Glomerular visceral epithelial cell (primary cell): Measurements from ENCODE around the gene KCNK4.

Source experiments
- DNase-seq: peaks from one replicate; pipeline ENCODE4 v3.0.0-alpha.2; 2016; ENCODE audit errors: extremely low spot score

The KCNK4 gene

GRCh38 chr11:64268893-64269539 lies 22.1 kb upstream of the KCNK4 start:
- DNase-seq, result peak; percentile 59

GRCh38 chr11:64269540-64270220 lies 21.4 kb upstream of the KCNK4 start:
- DNase-seq, result peak; percentile 99

GRCh38 chr11:64275031-64275800 lies 15.9 kb upstream of the KCNK4 start:
- no peak for DNase-seq

DNA sequence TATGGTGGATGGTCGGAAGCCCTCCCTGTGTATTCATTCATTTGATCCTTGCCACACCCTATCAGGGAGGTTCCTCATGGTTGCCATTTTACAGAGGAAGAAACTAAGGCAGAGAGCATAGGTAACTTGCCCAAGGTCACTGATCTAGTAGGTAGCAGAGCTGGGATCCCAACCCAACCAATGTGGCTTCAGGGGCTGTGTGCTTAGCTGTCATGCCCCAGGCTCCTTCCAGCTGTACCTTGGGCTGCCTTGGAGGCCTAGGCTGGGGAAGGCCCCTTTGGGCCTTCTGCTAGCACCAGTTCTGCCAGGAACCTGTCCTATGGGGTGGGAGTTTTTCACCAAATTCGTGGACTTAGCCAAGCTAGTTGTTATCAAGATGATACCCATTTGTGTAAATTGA lies 15.3 kb upstream of the KCNK4 start:
- DNase-seq, result no peak

DNA sequence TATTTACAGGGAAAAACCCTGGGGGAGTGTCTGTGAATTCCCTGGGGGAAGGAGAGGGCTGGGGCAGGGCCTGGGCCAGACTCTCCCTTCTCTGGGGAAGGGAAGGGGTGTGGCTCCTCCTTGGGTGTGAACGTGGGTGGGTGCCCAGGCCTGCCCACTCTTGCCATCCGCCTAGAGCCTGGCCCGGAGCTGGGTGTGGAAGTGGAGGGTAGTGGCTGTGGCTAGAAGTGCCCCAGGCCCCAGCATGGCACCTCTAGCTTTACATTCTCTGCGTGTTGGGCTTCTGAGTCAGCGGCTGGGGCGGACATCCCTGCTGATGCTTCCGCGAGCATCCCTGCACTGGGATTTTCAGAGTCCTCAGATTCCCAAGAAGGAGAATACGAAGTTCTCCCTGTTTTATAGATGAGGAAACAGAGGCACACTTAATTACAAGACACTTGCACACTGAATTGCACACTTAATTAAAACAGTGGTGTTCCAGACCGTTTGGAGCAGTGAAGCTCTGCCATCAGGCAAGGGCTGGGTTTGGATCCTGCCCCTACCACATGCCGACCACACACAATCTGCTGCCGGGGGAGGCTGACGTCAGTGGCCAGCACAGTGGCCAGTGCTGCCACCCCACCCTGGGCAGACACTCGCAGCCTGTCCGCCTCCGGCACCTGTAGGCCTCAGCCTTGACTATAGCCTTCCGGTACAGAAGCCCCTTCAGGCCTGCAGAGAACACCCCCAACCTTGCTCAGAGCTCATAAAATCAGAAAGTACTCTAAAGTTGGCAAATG lies 14.3 kb upstream of the KCNK4 start:
- no peak for DNase-seq

- DNase-seq, result no peak
These were observed 12.4 kb upstream of the KCNK4 start for GRCh38 chr11:64278576-64279190.

DNA sequence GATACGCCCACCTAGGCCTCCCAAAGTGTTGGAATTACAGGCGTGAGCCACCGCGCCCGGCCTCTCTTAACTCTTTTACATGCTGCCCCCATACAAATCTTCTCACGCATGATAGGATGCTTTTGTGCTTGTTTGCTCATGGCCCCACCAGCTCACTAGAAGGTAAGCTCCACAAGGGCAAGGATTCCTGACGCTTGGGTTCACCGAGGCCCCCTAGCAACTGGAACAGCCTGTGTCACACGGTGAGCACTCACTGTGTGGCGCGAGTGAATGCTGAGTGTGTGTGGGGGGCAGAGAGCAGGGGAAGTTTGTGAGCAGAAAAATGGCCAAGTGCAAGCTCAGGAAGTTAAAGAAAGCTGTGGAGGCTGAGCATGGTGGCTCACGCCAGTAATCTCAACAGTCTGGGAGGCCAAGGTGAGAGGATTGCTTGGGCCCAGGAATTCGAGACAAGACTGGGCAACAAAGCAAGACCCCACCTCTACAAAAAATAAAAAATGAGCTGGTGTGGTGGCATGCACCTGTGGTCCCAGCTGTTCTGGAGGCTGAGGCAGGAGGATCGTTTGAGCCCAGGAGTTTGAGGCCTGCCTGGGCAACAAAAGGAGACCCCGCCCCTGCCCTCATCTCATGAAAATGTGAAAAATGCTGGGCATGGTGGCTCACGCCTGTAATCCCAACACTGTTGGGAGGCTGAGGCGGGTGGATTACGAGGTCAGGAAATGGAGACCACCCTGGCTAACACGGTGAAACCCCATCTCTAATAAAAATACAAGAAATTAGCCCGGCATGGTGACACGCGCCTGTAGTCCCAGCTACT lies 8.9 kb upstream of the KCNK4 start:
- DNase-seq, result no peak

DNA sequence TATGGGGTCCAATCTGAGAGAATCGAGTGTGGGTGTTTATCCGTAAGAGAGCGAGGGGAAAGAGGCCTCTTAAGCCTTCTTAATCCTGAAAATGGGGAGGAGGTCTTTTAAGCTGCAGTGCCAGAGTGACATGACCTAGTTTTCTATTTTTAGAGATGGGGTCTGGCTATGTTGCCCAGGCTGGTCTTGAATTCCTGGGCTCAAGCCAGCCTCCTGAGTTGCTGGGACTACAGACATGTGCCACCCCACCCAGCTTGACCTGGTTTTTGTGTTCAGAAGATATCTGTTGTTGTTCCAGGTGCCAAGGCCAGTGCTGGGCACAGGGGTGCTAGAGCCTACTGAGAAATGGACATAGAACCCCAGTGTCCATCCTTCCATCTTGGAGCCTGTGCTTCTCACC lies 8.0 kb upstream of the KCNK4 start:
- DNase-seq, result no peak

GRCh38 chr11:64284048-64284961 lies 6.8 kb upstream of the KCNK4 start, which contains the start of gene BAD:
BAD (minus strand) TSS chr11:64284665; CDS start chr11:64284368, 297 bp downstream.
- DNase-seq, result peak; percentile 92

GRCh38 chr11:64284962-64285884 lies 5.9 kb upstream of the KCNK4 start, which contains the start of gene GPR137:
GPR137 (plus strand) TSS chr11:64285848; CDS start chr11:64286525, 677 bp downstream.
- DNase-seq, result peak; percentile 72

DNA sequence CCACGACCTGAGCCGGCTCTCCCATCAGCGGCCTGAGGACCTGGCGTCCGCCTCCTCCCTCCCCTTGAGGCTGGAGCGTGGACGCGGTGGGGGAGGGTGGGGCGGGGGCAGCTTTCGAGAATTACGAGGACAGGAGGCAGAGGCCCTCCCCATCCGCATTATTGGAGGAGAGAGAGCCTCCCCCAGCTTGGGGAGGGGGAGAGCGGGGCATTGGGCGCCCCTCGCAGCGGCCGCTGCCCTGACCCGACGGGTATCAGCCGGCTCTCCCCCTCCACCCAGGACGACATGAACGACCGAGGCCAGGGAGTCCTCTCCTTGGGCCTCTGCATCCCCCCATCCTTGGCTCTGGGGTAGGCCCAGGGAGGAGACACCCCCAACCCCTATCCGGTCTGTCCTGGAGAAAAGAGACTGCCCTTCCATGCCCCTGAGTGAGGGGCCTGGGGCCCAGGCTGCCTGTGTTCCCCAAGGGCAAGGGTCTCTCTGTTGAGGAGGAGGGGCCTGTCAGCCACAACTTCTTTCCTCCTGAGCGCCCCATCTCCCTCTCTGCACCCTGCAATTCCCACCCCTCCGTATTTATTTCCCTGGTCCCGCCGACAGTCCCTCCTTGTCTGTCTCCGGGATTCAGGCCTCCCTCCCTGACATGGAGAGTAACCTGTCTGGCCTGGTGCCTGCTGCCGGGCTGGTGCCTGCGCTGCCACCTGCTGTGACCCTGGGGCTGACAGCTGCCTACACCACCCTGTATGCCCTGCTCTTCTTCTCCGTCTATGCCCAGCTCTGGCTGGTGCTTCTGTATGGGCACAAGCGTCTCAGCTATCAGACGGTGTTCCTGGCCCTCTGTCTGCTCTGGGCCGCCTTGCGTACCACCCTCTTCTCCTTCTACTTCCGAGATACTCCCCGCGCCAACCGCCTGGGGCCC lies 5.0 kb upstream of the KCNK4 start:
- peak; percentile 36 for DNase-seq

DNA sequence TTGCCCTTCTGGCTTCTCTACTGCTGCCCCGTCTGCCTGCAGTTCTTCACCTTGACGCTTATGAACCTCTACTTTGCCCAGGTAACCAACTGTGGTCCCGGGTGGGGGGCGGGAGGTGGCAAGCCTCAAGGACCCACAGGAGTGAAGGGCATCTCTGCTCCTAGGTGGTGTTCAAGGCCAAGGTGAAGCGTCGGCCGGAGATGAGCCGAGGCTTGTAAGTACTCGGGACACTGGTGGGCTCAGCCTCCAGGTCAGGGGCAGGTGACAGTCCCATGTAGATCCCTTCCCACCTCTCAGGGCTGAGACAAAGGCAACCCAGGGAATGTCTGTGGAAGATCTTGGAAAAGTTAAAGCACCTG lies 4.3 kb upstream of the KCNK4 start:
- no peak for DNase-seq

DNA sequence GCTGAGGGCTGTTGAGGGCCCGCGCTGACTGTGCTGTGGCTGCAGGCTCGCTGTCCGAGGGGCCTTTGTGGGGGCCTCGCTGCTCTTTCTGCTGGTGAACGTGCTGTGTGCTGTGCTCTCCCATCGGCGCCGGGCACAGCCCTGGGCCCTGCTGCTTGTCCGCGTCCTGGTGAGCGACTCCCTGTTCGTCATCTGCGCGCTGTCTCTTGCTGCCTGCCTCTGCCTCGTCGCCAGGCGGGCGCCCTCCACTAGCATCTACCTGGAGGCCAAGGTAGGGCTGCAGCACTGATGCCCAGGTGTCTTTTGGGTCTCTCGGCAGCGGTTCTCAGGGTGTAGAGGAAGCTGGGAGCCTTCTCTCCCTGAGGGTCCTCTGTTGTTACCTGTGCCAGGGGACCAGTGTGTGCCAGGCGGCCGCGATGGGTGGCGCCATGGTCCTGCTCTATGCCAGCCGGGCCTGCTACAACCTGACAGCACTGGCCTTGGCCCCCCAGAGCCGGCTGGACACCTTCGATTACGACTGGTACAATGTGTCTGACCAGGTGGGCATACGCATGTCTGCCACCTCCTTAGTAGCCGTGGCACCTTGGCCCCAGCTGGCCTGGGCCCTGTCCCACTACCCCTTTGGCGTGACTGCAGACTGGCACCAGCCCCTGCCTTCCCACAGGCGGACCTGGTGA lies 3.3 kb upstream of the KCNK4 start:
- DNase-seq, result no peak

- DNase-seq, result no peak
These were observed 2.8 kb upstream of the KCNK4 start for GRCh38 chr11:64288353-64288750.

DNA sequence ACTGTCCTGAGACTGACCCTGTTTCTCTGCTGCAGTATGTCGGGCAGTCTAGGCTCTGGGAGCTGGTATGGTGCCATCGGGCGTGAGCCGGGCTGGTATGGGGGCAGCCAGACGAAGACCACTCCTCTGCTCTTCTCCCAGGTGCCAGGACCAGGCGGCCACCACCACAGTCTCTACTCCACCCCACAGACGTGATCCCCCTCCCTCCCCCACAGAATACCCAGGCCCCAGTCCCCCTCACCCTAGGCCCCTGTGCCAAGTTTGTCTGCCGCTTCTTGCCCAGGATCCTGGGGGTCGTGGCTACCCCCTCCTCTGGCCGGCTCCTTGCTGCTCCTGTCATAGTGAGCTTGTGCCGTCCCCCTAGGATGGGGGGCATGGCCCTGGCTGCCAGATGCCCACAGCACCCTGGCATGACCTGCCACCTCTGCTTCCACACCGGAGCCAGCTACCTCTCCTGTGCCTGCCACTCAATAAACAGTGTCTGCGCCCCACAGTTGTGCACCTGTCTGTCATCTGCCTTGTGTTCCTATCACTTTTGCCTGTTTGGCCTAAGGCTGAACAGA lies 2.0 kb upstream of the KCNK4 start:
- DNase-seq, result no peak
